Right lobe of liver (tissue), 4 donors: Measurements from ENCODE around the gene TPPP2.

ENCODE experiments used
- CTCF ChIP-seq, 4 donors: fragments of 200-600 bp in 3 of 4; fragments of 450-650 bp in 1 of 4; IDR thresholded peaks; one replicate each; pipeline versions ENCODE4 v1.5.1 to v1.8.0; 2016 to 2022; ENCODE audit warnings: antibody characterized with exemption in 4 of 4, mild to moderate bottlenecking in 2 of 4
- POLR2A ChIP-seq: fragments of 450-650 bp; IDR thresholded peaks from one replicate; pipeline ENCODE4 v1.6.1; 2017; ENCODE audit warnings: antibody characterized with exemption, mild to moderate bottlenecking
- donor health status: DM: no; HTN: no; CAD: no.
- donor health status: DM: no; HTN: no; CAD: no.
- donor health status: DM: no; HTN: yes; CAD: no.

GRCh38 chr14:21036751-21037150, 6.7 kb downstream of the TPPP2 start:
- TF ChIP-seq CTCF (IDR thresholded peaks at IDR 0.05) (no peak), POLR2A (no peak)
